HCT116 (cell line): ENCODE measurements around the gene CCDC134.

Experiments used
- EGR1 ChIP-seq: IDR thresholded peaks from 2 replicates; pipeline ENCODE4 v1.6.1; 2012; ENCODE audit warnings: low read depth
- ELF1 ChIP-seq: IDR thresholded peaks from 2 replicates; pipeline ENCODE4 v1.6.1; 2012; ENCODE audit warnings: low read depth, borderline replicate concordance
- EZH2 ChIP-seq: fragments of 200-600 bp; sonication (generic); IDR thresholded peaks from 2 replicates; pipeline ENCODE4 v1.6.1; 2017; ENCODE audit warnings: antibody characterized with exemption, mixed run types
- EZH2phosphoT487 ChIP-seq: fragments of 200-600 bp; IDR thresholded peaks from 2 replicates; pipeline ENCODE4 v1.6.1; 2018; ENCODE audit warnings: antibody characterized with exemption, borderline replicate concordance
- POLR2A ChIP-seq: IDR thresholded peaks from 2 replicates; pipeline ENCODE4 v1.7.0; 2011; ENCODE audit warnings: borderline replicate concordance; ENCODE audit not compliant: insufficient read depth, insufficient read length; ENCODE audit errors: extremely low read depth
- POLR2AphosphoS5 ChIP-seq: IDR thresholded peaks from 2 replicates; pipeline ENCODE4 v1.6.1; 2011; ENCODE audit warnings: mild to moderate bottlenecking, low read depth, low read length, moderate library complexity
- SP1 ChIP-seq: IDR thresholded peaks from 2 replicates; pipeline ENCODE4 v1.6.1; 2012; ENCODE audit warnings: low read depth
- TF ChIP-seq, protein P1 (sequence below), 3 experiments: fragments of 200-600 bp in 1 of 3; sonication (generic) in 1 of 3; IDR thresholded peaks in 2 of 3; conservative IDR thresholded peaks in 1 of 3; 2 replicates each; pipeline ENCODE4 v1.5.1; 2012 to 2017; ENCODE audit warnings: low read depth in 2 of 3, low read length in 2 of 3, antibody characterized with exemption in 1 of 3, borderline replicate concordance in 1 of 3, control low read depth in 1 of 3, mild to moderate bottlenecking in 1 of 3, mixed read lengths in 1 of 3, mixed run types in 1 of 3, moderate library complexity in 1 of 3; ENCODE audit not compliant: insufficient read depth in 1 of 3
- TF ChIP-seq, protein P2 (sequence below): IDR thresholded peaks from 2 replicates; pipeline ENCODE4 v1.6.1; 2012
- TF ChIP-seq, protein P3 (sequence below): IDR thresholded peaks from 2 replicates; pipeline ENCODE4 v1.6.1; 2012
- TF ChIP-seq, protein P4 (sequence below): IDR thresholded peaks from 2 replicates; pipeline ENCODE4 v1.6.1; 2011; ENCODE audit warnings: mild to moderate bottlenecking, low read length, moderate library complexity; ENCODE audit not compliant: insufficient replicate concordance; ENCODE audit errors: extremely low read depth

DNA sequence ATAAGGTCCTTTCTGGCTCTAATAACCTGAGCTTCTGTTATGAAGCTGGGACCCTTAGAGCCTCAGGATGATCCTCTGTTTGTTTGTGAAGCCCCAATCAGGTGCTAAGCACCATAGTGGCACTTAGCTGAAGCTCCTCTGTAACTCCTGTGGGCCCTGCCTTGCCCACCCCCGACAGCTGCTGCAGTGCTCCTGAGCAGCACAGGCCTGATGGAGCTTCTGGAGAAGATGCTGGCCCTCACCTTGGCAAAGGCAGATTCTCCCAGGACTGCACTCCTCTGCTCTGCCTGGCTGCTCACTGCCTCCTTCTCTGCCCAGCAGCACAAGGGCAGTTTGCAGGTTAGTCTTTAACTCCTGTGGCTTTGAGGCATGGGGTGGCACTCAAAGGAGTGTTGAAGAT lies 19.0 kb upstream of the CCDC134 start:
- TF ChIP-seq, protein P1, sequence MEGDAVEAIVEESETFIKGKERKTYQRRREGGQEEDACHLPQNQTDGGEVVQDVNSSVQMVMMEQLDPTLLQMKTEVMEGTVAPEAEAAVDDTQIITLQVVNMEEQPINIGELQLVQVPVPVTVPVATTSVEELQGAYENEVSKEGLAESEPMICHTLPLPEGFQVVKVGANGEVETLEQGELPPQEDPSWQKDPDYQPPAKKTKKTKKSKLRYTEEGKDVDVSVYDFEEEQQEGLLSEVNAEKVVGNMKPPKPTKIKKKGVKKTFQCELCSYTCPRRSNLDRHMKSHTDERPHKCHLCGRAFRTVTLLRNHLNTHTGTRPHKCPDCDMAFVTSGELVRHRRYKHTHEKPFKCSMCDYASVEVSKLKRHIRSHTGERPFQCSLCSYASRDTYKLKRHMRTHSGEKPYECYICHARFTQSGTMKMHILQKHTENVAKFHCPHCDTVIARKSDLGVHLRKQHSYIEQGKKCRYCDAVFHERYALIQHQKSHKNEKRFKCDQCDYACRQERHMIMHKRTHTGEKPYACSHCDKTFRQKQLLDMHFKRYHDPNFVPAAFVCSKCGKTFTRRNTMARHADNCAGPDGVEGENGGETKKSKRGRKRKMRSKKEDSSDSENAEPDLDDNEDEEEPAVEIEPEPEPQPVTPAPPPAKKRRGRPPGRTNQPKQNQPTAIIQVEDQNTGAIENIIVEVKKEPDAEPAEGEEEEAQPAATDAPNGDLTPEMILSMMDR (IDR thresholded peaks at IDR 0.05 in 2 of 3, conservative IDR thresholded peaks at IDR 0.05 in 1 of 3; ENCODE audit: borderline replicate concordance in 1 of 3, insufficient read depth in 1 of 3, low read depth in 2 of 3, low read length in 2 of 3) = no peak
- TF ChIP-seq, protein P2, sequence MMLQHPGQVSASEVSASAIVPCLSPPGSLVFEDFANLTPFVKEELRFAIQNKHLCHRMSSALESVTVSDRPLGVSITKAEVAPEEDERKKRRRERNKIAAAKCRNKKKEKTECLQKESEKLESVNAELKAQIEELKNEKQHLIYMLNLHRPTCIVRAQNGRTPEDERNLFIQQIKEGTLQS = no peak
- TF ChIP-seq SP1 (no peak), POLR2A (no peak), EGR1 (no peak), EZH2 (no peak), EZH2phosphoT487 (no peak), POLR2AphosphoS5 (no peak), ELF1 (no peak)
- TF ChIP-seq, protein P3, sequence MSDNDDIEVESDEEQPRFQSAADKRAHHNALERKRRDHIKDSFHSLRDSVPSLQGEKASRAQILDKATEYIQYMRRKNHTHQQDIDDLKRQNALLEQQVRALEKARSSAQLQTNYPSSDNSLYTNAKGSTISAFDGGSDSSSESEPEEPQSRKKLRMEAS = no peak
- TF ChIP-seq, protein P4, sequence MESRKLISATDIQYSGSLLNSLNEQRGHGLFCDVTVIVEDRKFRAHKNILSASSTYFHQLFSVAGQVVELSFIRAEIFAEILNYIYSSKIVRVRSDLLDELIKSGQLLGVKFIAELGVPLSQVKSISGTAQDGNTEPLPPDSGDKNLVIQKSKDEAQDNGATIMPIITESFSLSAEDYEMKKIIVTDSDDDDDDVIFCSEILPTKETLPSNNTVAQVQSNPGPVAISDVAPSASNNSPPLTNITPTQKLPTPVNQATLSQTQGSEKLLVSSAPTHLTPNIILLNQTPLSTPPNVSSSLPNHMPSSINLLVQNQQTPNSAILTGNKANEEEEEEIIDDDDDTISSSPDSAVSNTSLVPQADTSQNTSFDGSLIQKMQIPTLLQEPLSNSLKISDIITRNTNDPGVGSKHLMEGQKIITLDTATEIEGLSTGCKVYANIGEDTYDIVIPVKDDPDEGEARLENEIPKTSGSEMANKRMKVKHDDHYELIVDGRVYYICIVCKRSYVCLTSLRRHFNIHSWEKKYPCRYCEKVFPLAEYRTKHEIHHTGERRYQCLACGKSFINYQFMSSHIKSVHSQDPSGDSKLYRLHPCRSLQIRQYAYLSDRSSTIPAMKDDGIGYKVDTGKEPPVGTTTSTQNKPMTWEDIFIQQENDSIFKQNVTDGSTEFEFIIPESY = no peak
